Neural cell (in vitro differentiated cells): ENCODE results near the gene SLCO2B1. TPM values are rescaled to one million over a fixed set of nuclear protein-coding genes. Genes with fewer than 3 reads are reported as not detected.

Experiments used
- H2AFZ ChIP-seq: fragments of 200-600, 300-800 bp; sonication (generic), shearing (Covaris generic); 2 replicates; pipeline ENCODE4 v1.6.0; 2014; ENCODE audit warnings: low read depth, mild to moderate bottlenecking, antibody characterized with exemption, low read length, moderate library complexity
- H3F3A ChIP-seq: fragments of 200-600 bp; shearing (Covaris generic); 2 replicates; pipeline ENCODE4 v1.6.1; 2016; ENCODE audit warnings: mild to moderate bottlenecking, moderate library complexity, mixed read lengths, antibody characterized with exemption, low read length; ENCODE audit not compliant: insufficient read depth, poor library complexity, severe bottlenecking
- H3K27ac ChIP-seq: fragments of 200-600, 300-800 bp; sonication (generic), shearing (Covaris generic); 2 replicates; pipeline ENCODE4 v1.5.1; 2014; ENCODE audit warnings: mild to moderate bottlenecking, low read length, moderate library complexity
- H3K27me3 ChIP-seq: fragments of 300-800, 200-600 bp; sonication (generic), shearing (Covaris generic); 2 replicates; pipeline ENCODE4 v1.6.0; 2014; ENCODE audit warnings: mild to moderate bottlenecking, low read depth, low read length, moderate library complexity; ENCODE audit not compliant: insufficient read depth
- H3K36me3 ChIP-seq: fragments of 300-800, 200-600 bp; sonication (generic), shearing (Covaris generic); 2 replicates; pipeline ENCODE4 v1.5.1; 2014; ENCODE audit warnings: mild to moderate bottlenecking, antibody characterized with exemption, low read length, moderate library complexity; ENCODE audit not compliant: insufficient read depth
- H3K4me2 ChIP-seq: fragments of 300-800, 200-600 bp; sonication (generic), shearing (Covaris generic); 2 replicates; pipeline ENCODE4 v1.6.0; 2014; ENCODE audit warnings: mild to moderate bottlenecking, low read length
- H3K4me3 ChIP-seq: fragments of 300-800, 200-600 bp; sonication (generic), shearing (Covaris generic); 2 replicates; pipeline ENCODE4 v1.5.1; 2014; ENCODE audit warnings: mild to moderate bottlenecking, low read length, moderate library complexity
- H3K79me2 ChIP-seq: fragments of 200-600 bp; shearing (Covaris generic); replicated peaks from 2 replicates; pipeline ENCODE4 v1.6.0; 2014; ENCODE audit warnings: mild to moderate bottlenecking, low read length, moderate library complexity; ENCODE audit not compliant: insufficient read depth
- H3K9ac ChIP-seq: fragments of 300-800, 200-600 bp; sonication (generic), shearing (Covaris generic); 2 replicates; pipeline ENCODE4 v1.6.1; 2016; ENCODE audit warnings: mild to moderate bottlenecking, low read length, mixed read lengths
- H3K9me2 ChIP-seq: fragments of 200-600 bp; shearing (Covaris generic); 2 replicates; pipeline ENCODE4 v1.6.1; 2016; ENCODE audit warnings: mild to moderate bottlenecking, low read length, mixed read lengths; ENCODE audit not compliant: insufficient read depth
- H3K9me3 ChIP-seq: fragments of 200-600, 300-800 bp; sonication (generic), shearing (Covaris generic); 2 replicates; pipeline ENCODE4 v1.6.1; 2016; ENCODE audit warnings: mild to moderate bottlenecking, mixed run types, low read length, moderate library complexity, mixed read lengths
- H4K20me1 ChIP-seq: fragments of 200-600 bp; shearing (Covaris generic); 2 replicates; pipeline ENCODE4 v1.6.1; 2016; ENCODE audit warnings: mild to moderate bottlenecking, mixed run types; ENCODE audit not compliant: insufficient read depth
- EP300 ChIP-seq: fragments of 450-650 bp; conservative IDR thresholded peaks from 2 replicates; pipeline ENCODE4 v1.6.1; 2014; ENCODE audit warnings: antibody characterized with exemption, mild to moderate bottlenecking, moderate library complexity; ENCODE audit not compliant: poor library complexity, severe bottlenecking
- EZH2 ChIP-seq: fragments of 200-600, 300-800 bp; shearing (Covaris generic), sonication (generic); IDR thresholded peaks from 2 replicates; pipeline ENCODE4 v1.6.1; 2014; ENCODE audit warnings: antibody characterized with exemption, low read length, borderline replicate concordance, mild to moderate bottlenecking; ENCODE audit not compliant: insufficient read depth, poor library complexity, severe bottlenecking
- MXI1 ChIP-seq: fragments of 450-650 bp; conservative IDR thresholded peaks from 2 replicates; pipeline ENCODE4 v1.6.1; 2014; ENCODE audit warnings: antibody characterized with exemption, mild to moderate bottlenecking; ENCODE audit not compliant: poor library complexity, severe bottlenecking
- POLR2AphosphoS5 ChIP-seq: IDR thresholded peaks from 2 replicates; pipeline ENCODE4 v1.6.1; 2012
- RAD21 ChIP-seq: fragments of 450-650 bp; conservative IDR thresholded peaks from 2 replicates; pipeline ENCODE4 v1.6.1; 2014; ENCODE audit warnings: antibody characterized with exemption, mild to moderate bottlenecking, moderate library complexity
- SMC3 ChIP-seq: fragments of 450-650 bp; conservative IDR thresholded peaks from 2 replicates; pipeline ENCODE4 v1.6.1; 2014; ENCODE audit warnings: antibody characterized with exemption, mild to moderate bottlenecking, moderate library complexity; ENCODE audit not compliant: poor library complexity
- TAF1 ChIP-seq: IDR thresholded peaks from 2 replicates; pipeline ENCODE4 v1.6.1; 2012; ENCODE audit warnings: low read depth
- polyA plus RNA-seq: library from polyadenylated mRNA; depleted of rRNA; stranded (reverse); fragments of >200 nt; gene quantifications from 2 replicates; pipeline ENCODE4 v1.2.3, GENCODE V29; 2014
- TF ChIP-seq, protein P1 (sequence below): fragments of 450-650 bp; IDR thresholded peaks from 2 replicates; pipeline ENCODE4 v1.5.1; 2014; ENCODE audit warnings: antibody characterized with exemption, mild to moderate bottlenecking, moderate library complexity; ENCODE audit not compliant: poor library complexity, severe bottlenecking
- TF ChIP-seq, protein P2 (sequence below): IDR thresholded peaks from 2 replicates; pipeline ENCODE4 v1.6.1; 2012; ENCODE audit warnings: borderline replicate concordance

SLCO2B1 gene
- polyA plus RNA-seq, 1 donor from 2014 or later = not detected

DNA sequence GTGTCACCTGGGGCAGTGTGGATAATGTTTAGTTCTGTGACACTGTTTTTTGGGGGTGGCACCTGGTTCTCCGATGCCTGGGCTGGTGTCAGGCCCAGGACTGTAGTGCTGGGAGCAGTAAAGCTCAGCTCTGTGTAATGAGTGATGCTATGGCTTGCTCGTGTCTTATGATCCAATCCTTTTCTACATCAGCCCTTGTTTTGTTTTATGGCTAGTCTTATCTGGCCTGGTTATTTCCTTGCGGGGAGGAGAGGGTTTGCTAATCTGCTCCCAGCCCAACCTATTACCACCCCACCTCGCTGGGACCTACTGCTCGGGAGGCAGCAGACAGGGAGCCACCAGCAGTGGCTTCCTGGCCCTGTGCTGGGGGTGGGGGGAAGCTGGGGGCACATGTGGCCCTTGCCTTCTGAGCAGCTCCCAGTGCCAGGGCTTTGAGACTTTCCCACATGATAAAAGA lies 54.7 kb downstream of the SLCO2B1 start:
- Histone ChIP-seq H2AFZ (no peak overlapping the region), H3F3A (no peaks in the 10 kb centered on the region), H3K4me2 (no peak overlapping the region), H3K79me2 (no peaks in the 10 kb centered on the region), H3K4me3 (no peak overlapping the region), H3K9me2 (no peaks in the 10 kb centered on the region), H3K27ac (no peak overlapping the region), H3K9me3 (no peaks in the 10 kb centered on the region), H3K27me3 (peaks cover 9% of the 10 kb centered on the region), H3K36me3 (no peaks in the 10 kb centered on the region), H4K20me1 (no peaks in the 10 kb centered on the region), H3K9ac (no peak overlapping the region)
- TF ChIP-seq SMC3 = no peak
- no peak for TF ChIP-seq POLR2AphosphoS5
- TF ChIP-seq, protein P1, sequence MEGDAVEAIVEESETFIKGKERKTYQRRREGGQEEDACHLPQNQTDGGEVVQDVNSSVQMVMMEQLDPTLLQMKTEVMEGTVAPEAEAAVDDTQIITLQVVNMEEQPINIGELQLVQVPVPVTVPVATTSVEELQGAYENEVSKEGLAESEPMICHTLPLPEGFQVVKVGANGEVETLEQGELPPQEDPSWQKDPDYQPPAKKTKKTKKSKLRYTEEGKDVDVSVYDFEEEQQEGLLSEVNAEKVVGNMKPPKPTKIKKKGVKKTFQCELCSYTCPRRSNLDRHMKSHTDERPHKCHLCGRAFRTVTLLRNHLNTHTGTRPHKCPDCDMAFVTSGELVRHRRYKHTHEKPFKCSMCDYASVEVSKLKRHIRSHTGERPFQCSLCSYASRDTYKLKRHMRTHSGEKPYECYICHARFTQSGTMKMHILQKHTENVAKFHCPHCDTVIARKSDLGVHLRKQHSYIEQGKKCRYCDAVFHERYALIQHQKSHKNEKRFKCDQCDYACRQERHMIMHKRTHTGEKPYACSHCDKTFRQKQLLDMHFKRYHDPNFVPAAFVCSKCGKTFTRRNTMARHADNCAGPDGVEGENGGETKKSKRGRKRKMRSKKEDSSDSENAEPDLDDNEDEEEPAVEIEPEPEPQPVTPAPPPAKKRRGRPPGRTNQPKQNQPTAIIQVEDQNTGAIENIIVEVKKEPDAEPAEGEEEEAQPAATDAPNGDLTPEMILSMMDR = no peak
- TF ChIP-seq TAF1 = no peak

DNA sequence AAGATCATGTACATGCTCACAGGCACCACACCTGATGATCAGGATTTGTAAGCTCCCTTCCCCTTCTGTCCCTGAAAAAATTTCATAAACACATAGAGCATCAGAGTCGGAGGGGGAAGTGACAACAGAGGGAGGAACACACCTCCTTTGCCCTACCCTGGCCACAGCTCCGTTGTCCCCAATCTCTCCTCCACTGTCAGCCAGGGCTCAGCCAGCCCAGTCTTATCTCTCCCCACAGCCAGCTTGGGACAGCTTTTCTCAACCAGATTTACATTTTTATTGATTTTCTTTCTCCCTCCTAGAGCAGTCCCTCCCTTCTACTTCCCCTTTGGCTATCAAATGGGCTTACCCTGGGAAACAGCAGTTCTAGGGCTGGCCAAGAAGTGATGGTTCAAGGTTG lies 57.5 kb downstream of the SLCO2B1 start:
- no peak for TF ChIP-seq POLR2AphosphoS5
- no peak for TF ChIP-seq RAD21
- TF ChIP-seq, protein P1 = no peak
- no peak for TF ChIP-seq MXI1
- no peak for TF ChIP-seq SMC3
- TF ChIP-seq TAF1 = no peak
- TF ChIP-seq EZH2 = no peak
- TF ChIP-seq EP300 = no peak
- TF ChIP-seq, protein P2, sequence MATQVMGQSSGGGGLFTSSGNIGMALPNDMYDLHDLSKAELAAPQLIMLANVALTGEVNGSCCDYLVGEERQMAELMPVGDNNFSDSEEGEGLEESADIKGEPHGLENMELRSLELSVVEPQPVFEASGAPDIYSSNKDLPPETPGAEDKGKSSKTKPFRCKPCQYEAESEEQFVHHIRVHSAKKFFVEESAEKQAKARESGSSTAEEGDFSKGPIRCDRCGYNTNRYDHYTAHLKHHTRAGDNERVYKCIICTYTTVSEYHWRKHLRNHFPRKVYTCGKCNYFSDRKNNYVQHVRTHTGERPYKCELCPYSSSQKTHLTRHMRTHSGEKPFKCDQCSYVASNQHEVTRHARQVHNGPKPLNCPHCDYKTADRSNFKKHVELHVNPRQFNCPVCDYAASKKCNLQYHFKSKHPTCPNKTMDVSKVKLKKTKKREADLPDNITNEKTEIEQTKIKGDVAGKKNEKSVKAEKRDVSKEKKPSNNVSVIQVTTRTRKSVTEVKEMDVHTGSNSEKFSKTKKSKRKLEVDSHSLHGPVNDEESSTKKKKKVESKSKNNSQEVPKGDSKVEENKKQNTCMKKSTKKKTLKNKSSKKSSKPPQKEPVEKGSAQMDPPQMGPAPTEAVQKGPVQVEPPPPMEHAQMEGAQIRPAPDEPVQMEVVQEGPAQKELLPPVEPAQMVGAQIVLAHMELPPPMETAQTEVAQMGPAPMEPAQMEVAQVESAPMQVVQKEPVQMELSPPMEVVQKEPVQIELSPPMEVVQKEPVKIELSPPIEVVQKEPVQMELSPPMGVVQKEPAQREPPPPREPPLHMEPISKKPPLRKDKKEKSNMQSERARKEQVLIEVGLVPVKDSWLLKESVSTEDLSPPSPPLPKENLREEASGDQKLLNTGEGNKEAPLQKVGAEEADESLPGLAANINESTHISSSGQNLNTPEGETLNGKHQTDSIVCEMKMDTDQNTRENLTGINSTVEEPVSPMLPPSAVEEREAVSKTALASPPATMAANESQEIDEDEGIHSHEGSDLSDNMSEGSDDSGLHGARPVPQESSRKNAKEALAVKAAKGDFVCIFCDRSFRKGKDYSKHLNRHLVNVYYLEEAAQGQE = no peak
- Histone ChIP-seq H3K9me2 (no peaks in the 10 kb centered on the region), H2AFZ (no peak overlapping the region), H3K4me2 (no peak overlapping the region), H3K36me3 (no peaks in the 10 kb centered on the region), H3F3A (no peaks in the 10 kb centered on the region), H3K27ac (no peak overlapping the region), H4K20me1 (no peaks in the 10 kb centered on the region), H3K9me3 (no peaks in the 10 kb centered on the region), H3K27me3 (peaks cover 9% of the 10 kb centered on the region), H3K79me2 (no peaks in the 10 kb centered on the region), H3K9ac (no peak overlapping the region), H3K4me3 (no peak overlapping the region)
